ENCODE results near the gene ZP3.
"Not testable (repeated sequence)": the region's sequence is repeated elsewhere in the genome, so short reads cannot be mapped to it uniquely, and the experiment has no call there.

Gene ZP3

GRCh38 chr7:76483081-76483480 is 58.3 kb downstream of the ZP3 start:
- not testable (repeated sequence) for DNase-seq (ENCODE audit: low read depth in 2 of 2)

- not testable (repeated sequence) for DNase-seq (ENCODE audit: low read depth in 2 of 2)
Measured at GRCh38 chr7:76484456-76484855, 59.7 kb downstream of the ZP3 start.

GRCh38 chr7:76485822-76486610 is 61.3 kb downstream of the ZP3 start:
- DNase-seq (ENCODE audit: low read depth in 2 of 2) = not testable (repeated sequence)

- peak in 1 of 2 donors; percentile 21 for DNase-seq (ENCODE audit: low read depth in 2 of 2)
Measured at GRCh38 chr7:76486618-76487017, 61.9 kb downstream of the ZP3 start.

- DNase-seq (ENCODE audit: low read depth in 2 of 2) = not testable (repeated sequence)
Measured at GRCh38 chr7:76487969-76488368, 63.2 kb downstream of the ZP3 start.
